ENCODE measurements around the gene FAM228A.

Gene FAM228A

DNA sequence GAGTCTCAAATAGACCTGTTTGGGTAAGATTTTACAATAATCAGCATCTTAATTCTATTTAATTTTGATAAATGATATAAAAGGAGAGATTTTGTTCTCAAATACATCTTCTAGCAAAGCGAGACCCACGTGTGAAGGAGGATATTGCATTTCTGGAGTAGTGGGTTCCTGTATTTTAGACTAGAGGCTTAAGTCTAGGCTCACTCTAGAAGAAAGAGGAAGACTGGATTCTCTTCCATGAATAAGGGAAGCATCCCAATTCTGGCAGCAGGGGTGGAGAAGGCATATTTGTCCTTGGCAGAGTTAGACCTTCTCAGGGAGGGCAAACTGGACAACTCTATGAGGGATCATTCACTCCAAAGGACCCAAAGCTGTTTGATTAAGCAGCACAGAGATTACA, 11.3 kb upstream of the FAM228A start:
- DNase-seq (ENCODE audit: extremely low spot score), result no peak
- TF ChIP-seq ZNF384 (IDR thresholded peaks at IDR 0.05) (no peak), ELF4 (IDR thresholded peaks at IDR 0.05) (no peak), NFRKB (IDR thresholded peaks at IDR 0.05) (no peak), TARDBP (IDR thresholded peaks at IDR 0.05) (no peak), L3MBTL2 (conservative IDR thresholded peaks at IDR 0.05) (no peak), ARNT (IDR thresholded peaks at IDR 0.05) (no peak), SP1 (IDR thresholded peaks at IDR 0.05) (no peak), HDGF (IDR thresholded peaks at IDR 0.05; ENCODE audit: borderline replicate concordance) (no peak)
- TF ChIP-seq, protein P1, sequence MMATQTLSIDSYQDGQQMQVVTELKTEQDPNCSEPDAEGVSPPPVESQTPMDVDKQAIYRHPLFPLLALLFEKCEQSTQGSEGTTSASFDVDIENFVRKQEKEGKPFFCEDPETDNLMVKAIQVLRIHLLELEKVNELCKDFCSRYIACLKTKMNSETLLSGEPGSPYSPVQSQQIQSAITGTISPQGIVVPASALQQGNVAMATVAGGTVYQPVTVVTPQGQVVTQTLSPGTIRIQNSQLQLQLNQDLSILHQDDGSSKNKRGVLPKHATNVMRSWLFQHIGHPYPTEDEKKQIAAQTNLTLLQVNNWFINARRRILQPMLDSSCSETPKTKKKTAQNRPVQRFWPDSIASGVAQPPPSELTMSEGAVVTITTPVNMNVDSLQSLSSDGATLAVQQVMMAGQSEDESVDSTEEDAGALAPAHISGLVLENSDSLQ (IDR thresholded peaks at IDR 0.05), result no peak
- CTCF ChIA-PET, result no interaction called here
- POLR2A ChIA-PET, result no interaction called here

DNA sequence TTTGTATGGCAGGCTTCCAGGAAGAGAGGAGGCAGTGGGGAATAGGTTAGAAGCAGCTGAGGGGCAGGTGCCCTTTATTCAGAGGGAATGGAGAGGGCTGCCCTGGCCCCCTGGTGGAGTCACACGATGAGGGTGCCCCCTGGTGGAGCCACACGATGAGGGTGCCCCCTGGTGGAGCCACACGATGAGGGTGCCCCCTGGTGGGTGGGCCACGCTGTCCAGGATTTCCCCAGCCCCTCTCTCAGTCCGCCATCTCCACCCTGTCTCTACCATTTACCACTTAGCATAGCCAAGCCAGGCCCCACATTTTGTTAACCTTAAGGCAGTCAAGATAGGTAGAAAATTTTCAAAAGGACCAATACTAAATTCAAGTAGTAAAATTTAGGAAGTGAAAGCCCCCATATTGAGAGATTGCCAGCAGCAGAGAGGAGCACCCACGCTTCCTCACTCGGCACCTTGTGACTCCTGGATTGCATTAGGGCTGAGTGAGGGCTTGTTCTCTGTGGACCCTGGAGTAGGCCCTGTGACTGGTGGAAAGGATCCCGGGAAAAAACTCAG, 10.4 kb upstream of the FAM228A start:
- DNase-seq (ENCODE audit: extremely low spot score), result peak; percentile 41
- TF ChIP-seq FOXM1 (IDR thresholded peaks at IDR 0.05; ENCODE audit: borderline replicate concordance), result no peak
- TF ChIP-seq SP1 (IDR thresholded peaks at IDR 0.05), result no peak
- no peak for TF ChIP-seq TARDBP (IDR thresholded peaks at IDR 0.05)
- TF ChIP-seq L3MBTL2 (conservative IDR thresholded peaks at IDR 0.05), result no peak
- no peak for TF ChIP-seq SUZ12 (IDR thresholded peaks at IDR 0.05)
- TF ChIP-seq HDGF (IDR thresholded peaks at IDR 0.05; ENCODE audit: borderline replicate concordance), result no peak
- TF ChIP-seq ZNF384 (IDR thresholded peaks at IDR 0.05), result no peak
- TF ChIP-seq ELF4 (IDR thresholded peaks at IDR 0.05), result no peak
- no peak for TF ChIP-seq CTBP1 (IDR thresholded peaks at IDR 0.05; ENCODE audit: borderline replicate concordance)
- TF ChIP-seq ARNT (IDR thresholded peaks at IDR 0.05), result no peak
- no peak for TF ChIP-seq FOXA1 (IDR thresholded peaks at IDR 0.05)
- ChIA-PET POLR2A (no interaction called here), CTCF (interaction anchor here (0.9 kb wide), 1 partner anchor 457 kb away, joined by 3 read pairs; no protein-coding TSS in a partner anchor)

DNA sequence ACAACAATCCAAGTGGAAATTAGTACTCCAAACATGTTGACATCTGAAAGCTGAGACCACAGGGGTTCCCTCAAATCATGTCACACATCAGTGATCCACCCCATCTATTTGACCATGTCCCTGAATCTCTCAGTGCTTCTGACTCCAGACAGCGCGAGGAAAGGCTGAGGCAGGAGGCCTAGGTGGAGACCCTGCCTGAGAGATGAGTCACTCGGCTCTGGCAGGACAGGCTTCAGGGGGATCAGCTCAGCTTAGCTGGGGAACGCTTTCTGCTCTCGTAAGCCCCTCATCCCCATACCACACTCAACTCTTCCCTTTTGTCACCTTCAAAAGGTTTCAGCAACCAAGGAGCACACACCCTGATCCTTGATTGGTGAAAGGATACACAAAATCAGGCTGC, 5.8 kb upstream of the FAM228A start:
- no peak for DNase-seq (ENCODE audit: extremely low spot score)
- POLR2A ChIA-PET, result no interaction called here
- CTCF ChIA-PET, result interaction anchor here (0.8 kb wide), 1 partner anchor 44 kb away, joined by 3 read pairs; no protein-coding TSS in a partner anchor
- no peak for TF ChIP-seq HDGF (IDR thresholded peaks at IDR 0.05; ENCODE audit: borderline replicate concordance)
- no peak for TF ChIP-seq TARDBP (IDR thresholded peaks at IDR 0.05)
- TF ChIP-seq ARNT (IDR thresholded peaks at IDR 0.05), result no peak
- no peak for TF ChIP-seq L3MBTL2 (conservative IDR thresholded peaks at IDR 0.05)
- TF ChIP-seq LEF1 (IDR thresholded peaks at IDR 0.05; ENCODE audit: borderline replicate concordance), result no peak
- no peak for TF ChIP-seq SUZ12 (IDR thresholded peaks at IDR 0.05)
- no peak for TF ChIP-seq NFRKB (IDR thresholded peaks at IDR 0.05)
- TF ChIP-seq CTBP1 (IDR thresholded peaks at IDR 0.05; ENCODE audit: borderline replicate concordance), result no peak
- TF ChIP-seq ELF4 (IDR thresholded peaks at IDR 0.05), result no peak
- no peak for TF ChIP-seq FOXM1 (IDR thresholded peaks at IDR 0.05; ENCODE audit: borderline replicate concordance)
- no peak for TF ChIP-seq FOXK2 (IDR thresholded peaks at IDR 0.05)
- no peak for TF ChIP-seq ZNF384 (IDR thresholded peaks at IDR 0.05)
- no peak for TF ChIP-seq SP1 (IDR thresholded peaks at IDR 0.05)

GRCh38 chr2:24175631-24176187, 856 bp downstream of the FAM228A start:
- CTCF ChIA-PET, result no interaction called here
- DNase-seq (ENCODE audit: extremely low spot score), result no peak
- TF ChIP-seq SUZ12 (IDR thresholded peaks at IDR 0.05), result no peak
- TF ChIP-seq TARDBP (IDR thresholded peaks at IDR 0.05), result no peak
- no peak for TF ChIP-seq ELF4 (IDR thresholded peaks at IDR 0.05)
- no peak for TF ChIP-seq LEF1 (IDR thresholded peaks at IDR 0.05; ENCODE audit: borderline replicate concordance)
- TF ChIP-seq BHLHE40 (IDR thresholded peaks at IDR 0.05; ENCODE audit: borderline replicate concordance), result no peak
- TF ChIP-seq SP1 (IDR thresholded peaks at IDR 0.05), result no peak
- TF ChIP-seq FOXK2 (IDR thresholded peaks at IDR 0.05), result no peak
- no peak for TF ChIP-seq L3MBTL2 (conservative IDR thresholded peaks at IDR 0.05)
- TF ChIP-seq FOXA1 (IDR thresholded peaks at IDR 0.05), result no peak
- TF ChIP-seq CTBP1 (IDR thresholded peaks at IDR 0.05; ENCODE audit: borderline replicate concordance), result no peak
- TF ChIP-seq ARNT (IDR thresholded peaks at IDR 0.05), result no peak
- POLR2A ChIA-PET, result no interaction called here

DNA sequence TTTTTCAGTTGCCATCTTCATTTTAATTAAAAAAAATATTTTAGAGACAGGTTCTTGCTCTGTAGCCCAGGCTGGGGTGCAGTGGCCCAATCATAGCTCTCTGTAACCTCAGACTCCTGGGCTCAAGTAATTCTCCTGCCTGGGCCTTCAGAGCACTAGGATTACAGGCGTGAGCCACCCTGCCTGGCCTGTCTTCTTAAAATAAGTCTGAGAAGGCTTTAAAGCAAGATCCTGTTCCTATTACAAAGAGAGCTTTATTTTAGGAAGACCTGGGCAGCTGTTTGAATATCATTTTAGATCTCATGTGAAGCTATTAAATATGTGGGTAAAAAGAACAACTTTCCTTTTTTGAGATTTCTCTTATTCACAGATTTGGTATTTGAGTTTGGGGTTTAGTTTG, 1.5 kb downstream of the FAM228A start:
- CTCF ChIA-PET, result interaction anchor here (0.6 kb wide), 1 partner anchor 54 kb away, joined by 3 read pairs; no protein-coding TSS in a partner anchor
- DNase-seq (ENCODE audit: extremely low spot score), result no peak
- POLR2A ChIA-PET, result no interaction called here
- TF ChIP-seq ELF4 (IDR thresholded peaks at IDR 0.05) (no peak), L3MBTL2 (conservative IDR thresholded peaks at IDR 0.05) (no peak), CTBP1 (IDR thresholded peaks at IDR 0.05; ENCODE audit: borderline replicate concordance) (no peak), NFRKB (IDR thresholded peaks at IDR 0.05) (no peak), ARNT (IDR thresholded peaks at IDR 0.05) (no peak), SP1 (IDR thresholded peaks at IDR 0.05) (no peak), LEF1 (IDR thresholded peaks at IDR 0.05; ENCODE audit: borderline replicate concordance) (no peak), FOXM1 (IDR thresholded peaks at IDR 0.05; ENCODE audit: borderline replicate concordance) (no peak), SUZ12 (IDR thresholded peaks at IDR 0.05) (no peak), TARDBP (IDR thresholded peaks at IDR 0.05) (no peak), HDGF (IDR thresholded peaks at IDR 0.05; ENCODE audit: borderline replicate concordance) (no peak)
- TF ChIP-seq, protein P1 (IDR thresholded peaks at IDR 0.05), result no peak

DNA sequence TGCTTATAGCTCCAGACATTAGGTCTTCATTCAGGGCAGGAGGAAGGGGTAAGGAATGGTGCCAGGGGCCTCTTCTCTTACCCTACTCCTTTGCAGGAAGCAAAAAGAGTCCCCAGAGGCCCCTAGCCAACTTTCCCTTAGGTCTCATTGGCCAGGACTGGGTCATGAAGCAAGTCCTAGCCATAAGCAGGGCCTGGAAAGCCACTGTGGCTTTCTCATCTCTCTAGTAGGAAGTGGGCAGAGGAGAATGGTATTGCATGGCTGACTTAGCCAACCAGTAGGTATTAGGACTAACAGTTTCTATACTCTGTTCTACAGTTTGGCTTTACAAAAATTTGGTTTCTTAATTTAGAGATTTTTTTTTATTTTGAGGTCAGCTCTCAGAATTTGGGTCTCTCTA, 4.8 kb downstream of the FAM228A start:
- CTCF ChIA-PET, result interaction anchor here (0.6 kb wide), 1 partner anchor 47 kb away, joined by 3 read pairs; no protein-coding TSS in a partner anchor
- DNase-seq (ENCODE audit: extremely low spot score), result no peak
- TF ChIP-seq LEF1 (IDR thresholded peaks at IDR 0.05; ENCODE audit: borderline replicate concordance), result no peak
- TF ChIP-seq FOXM1 (IDR thresholded peaks at IDR 0.05; ENCODE audit: borderline replicate concordance), result no peak
- no peak for TF ChIP-seq L3MBTL2 (conservative IDR thresholded peaks at IDR 0.05)
- TF ChIP-seq SP1 (IDR thresholded peaks at IDR 0.05), result no peak
- no peak for TF ChIP-seq HDGF (IDR thresholded peaks at IDR 0.05; ENCODE audit: borderline replicate concordance)
- TF ChIP-seq, protein P1 (IDR thresholded peaks at IDR 0.05), result no peak
- TF ChIP-seq ELF4 (IDR thresholded peaks at IDR 0.05), result no peak
- TF ChIP-seq ARNT (IDR thresholded peaks at IDR 0.05), result no peak
- TF ChIP-seq FOXA1 (IDR thresholded peaks at IDR 0.05), result no peak
- TF ChIP-seq TARDBP (IDR thresholded peaks at IDR 0.05), result no peak
- POLR2A ChIA-PET, result no interaction called here
